ENCODE measurements around the gene MRPL16. TPM values are rescaled to one million over a fixed set of nuclear protein-coding genes. Genes with fewer than 3 reads are reported as not detected.
"Not testable (repeated sequence)": the region's sequence is repeated elsewhere in the genome, so short reads cannot be mapped to it uniquely, and the experiment has no call there.

The MRPL16 gene
- total and polyA plus RNA-seq, 8 donors, result 8.8 to 65.4 (median 41.1) TPM

- no peaks in the 10 kb centered on the region for H3K4me1 ChIP-seq
- intact Hi-C loops (cut with DNase I; ENCODE audit: low total_unique reads), result no loop called here
- no peak overlapping the region for H3K27ac ChIP-seq
- no peak for DNase-seq
- 54 to 93% (median 83%) methylated on average over 3 of the region's 3 CpGs for WGBS, 5 donors
- TF ChIP-seq CTCF (IDR thresholded peaks at IDR 0.05), result no peak
- no peak for TF ChIP-seq EP300 (IDR thresholded peaks at IDR 0.05)
- no peak for TF ChIP-seq POLR2A (IDR thresholded peaks at IDR 0.05)
- TF ChIP-seq POLR2AphosphoS5 (IDR thresholded peaks at IDR 0.05), result no peak
- H3K9me3 ChIP-seq, result no peaks in the 10 kb centered on the region
- no peaks in the 10 kb centered on the region for H3K27me3 ChIP-seq
- H3K36me3 ChIP-seq, result no peaks in the 10 kb centered on the region
- H3K4me3 ChIP-seq, result no peak overlapping the region
Measured at GRCh38 chr11:59829358-59829757, 18.8 kb upstream of the MRPL16 start.

GRCh38 chr11:59822989-59823566, 12.5 kb upstream of the MRPL16 start:
- 4 to 10% (median 5%) methylated on average over 9 of the region's 9 CpGs for WGBS, 5 donors
- TF ChIP-seq EP300 (IDR thresholded peaks at IDR 0.05) (no peak), CTCF (IDR thresholded peaks at IDR 0.05) (peak in 5 of 7 experiments; percentile 28 to 77 (median 39)), POLR2A (IDR thresholded peaks at IDR 0.05) (no peak), POLR2AphosphoS5 (IDR thresholded peaks at IDR 0.05) (no peak)
- Histone ChIP-seq H3K36me3 (no peaks in the 10 kb centered on the region), H3K4me3 (no peak overlapping the region), H3K9me3 (no peaks in the 10 kb centered on the region), H3K27ac (no peak overlapping the region), H3K4me1 (peaks cover 0 to 12% (median 0%) of the 10 kb centered on the region in 4 donors), H3K27me3 (no peaks in the 10 kb centered on the region)
- intact Hi-C loops (cut with DNase I; ENCODE audit: low total_unique reads), result no loop called here
- DNase-seq, result peak; percentile 53 to 82

- H3K4me3 ChIP-seq, result no peak overlapping the region
- no peaks in the 10 kb centered on the region for H3K9me3 ChIP-seq
- H3K4me1 ChIP-seq, result peaks cover 0 to 12% (median 0%) of the 10 kb centered on the region in 4 donors
- no peaks in the 10 kb centered on the region for H3K36me3 ChIP-seq
- WGBS, 5 donors, result 51 to 79% (median 67%) methylated on average over 4 of the region's 4 CpGs
- DNase-seq, result no peak
- intact Hi-C loops (cut with DNase I; ENCODE audit: low total_unique reads), result no loop called here
- H3K27ac ChIP-seq, result no peak overlapping the region
- H3K27me3 ChIP-seq, result peaks cover 0 to under 1% (median 0%) of the 10 kb centered on the region in 3 donors
- TF ChIP-seq POLR2A (IDR thresholded peaks at IDR 0.05) (no peak), CTCF (IDR thresholded peaks at IDR 0.05) (no peak), EP300 (IDR thresholded peaks at IDR 0.05) (no peak), POLR2AphosphoS5 (IDR thresholded peaks at IDR 0.05) (no peak)
Measured at GRCh38 chr11:59818572-59818971, 8.0 kb upstream of the MRPL16 start.

DNA sequence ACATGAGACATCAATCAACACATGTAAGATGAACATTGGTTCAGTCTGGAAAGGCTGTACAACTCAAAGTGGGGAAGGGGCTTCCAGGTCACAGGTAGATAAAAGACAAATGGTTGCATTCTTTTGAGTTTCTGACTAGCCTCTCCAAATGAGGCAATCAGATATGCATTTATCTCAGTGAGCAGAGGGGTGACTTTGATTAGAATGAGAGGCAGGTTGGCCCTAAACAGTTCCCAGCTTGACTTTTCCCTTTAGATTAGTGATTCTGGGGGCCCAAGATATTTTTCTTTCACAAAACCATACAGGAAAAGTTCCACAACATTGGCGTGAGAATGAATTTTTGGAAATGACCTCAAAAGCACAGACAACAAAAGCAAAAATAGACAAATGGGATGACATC, 5.9 kb upstream of the MRPL16 start:
- H3K27me3 ChIP-seq; H3K4me3 ChIP-seq; H3K27ac ChIP-seq; DNase-seq; H3K9me3 ChIP-seq; intact Hi-C loops (cut with DNase I; ENCODE audit: low total_unique reads); H3K36me3 ChIP-seq; H3K4me1 ChIP-seq: not testable (repeated sequence)
- WGBS, 5 donors, result 80 to 90% (median 82%) methylated on average over 1 of the region's 1 CpG

- H3K27me3 ChIP-seq, result peaks cover 0 to 5% (median 0%) of the 10 kb centered on the region in 3 donors
- DNase-seq, result no peak
- 81 to 95% (median 89%) methylated on average over 1 of the region's 1 CpG for WGBS, 5 donors
- TF ChIP-seq POLR2AphosphoS5 (IDR thresholded peaks at IDR 0.05) (no peak), POLR2A (IDR thresholded peaks at IDR 0.05) (no peak), CTCF (IDR thresholded peaks at IDR 0.05) (no peak)
- intact Hi-C loops (cut with DNase I; ENCODE audit: low total_unique reads), result no loop called here
- no peak overlapping the region for H3K27ac ChIP-seq
- peaks cover 0 to 6% (median 3%) of the 10 kb centered on the region in 4 donors for H3K4me1 ChIP-seq
- H3K4me3 ChIP-seq, result no peak overlapping the region
- no peaks in the 10 kb centered on the region for H3K9me3 ChIP-seq
- no peaks in the 10 kb centered on the region for H3K36me3 ChIP-seq
Measured at GRCh38 chr11:59815754-59816153, 5.2 kb upstream of the MRPL16 start.
